Measurements from ENCODE around the gene KIAA1958.

GRCh38 chr9:112604790-112605189 is 118.2 kb downstream of the KIAA1958 start:
- TF ChIP-seq POLR2A (IDR thresholded peaks at IDR 0.05) (no peak), CTCF (IDR thresholded peaks at IDR 0.05) (no peak)
